HEK293 (cell line): ENCODE data around the gene UNC119.

Experiments used
- BCL11A ChIP-seq: fragments of 450-650 bp; formaldehyde crosslinking; IDR thresholded peaks from 2 replicates; pipeline ENCODE4 v1.5.1; 2016; ENCODE audit warnings: low read depth, missing biosample characterization, missing genetic modification characterization
- GFI1B ChIP-seq: fragments of 450-650 bp; formaldehyde crosslinking; IDR thresholded peaks from 2 replicates; pipeline ENCODE4 v1.5.1; 2016; ENCODE audit warnings: missing biosample characterization, missing genetic modification characterization
- GLIS2 ChIP-seq: fragments of 450-650 bp; formaldehyde crosslinking; IDR thresholded peaks from 2 replicates; pipeline ENCODE4 v1.5.1; 2016; ENCODE audit warnings: missing biosample characterization, missing genetic modification characterization
- MYNN ChIP-seq: fragments of 450-650 bp; formaldehyde crosslinking; IDR thresholded peaks from 2 replicates; pipeline ENCODE4 v1.5.1; 2016; ENCODE audit warnings: missing biosample characterization, missing genetic modification characterization, borderline replicate concordance
- PRDM10 ChIP-seq: fragments of 450-650 bp; formaldehyde crosslinking; IDR thresholded peaks from 2 replicates; pipeline ENCODE4 v1.5.1; 2016; ENCODE audit warnings: missing biosample characterization, missing genetic modification characterization
- REPIN1 ChIP-seq: fragments of 450-650 bp; formaldehyde crosslinking; IDR thresholded peaks from 2 replicates; pipeline ENCODE4 v1.5.1; 2017; ENCODE audit warnings: missing biosample characterization, missing genetic modification characterization, low read depth
- WT1 ChIP-seq: fragments of 450-650 bp; formaldehyde crosslinking; IDR thresholded peaks from 2 replicates; pipeline ENCODE4 v1.5.1; 2016; ENCODE audit warnings: missing biosample characterization, missing genetic modification characterization
- ZBTB11 ChIP-seq: fragments of 450-650 bp; formaldehyde crosslinking; conservative IDR thresholded peaks from 2 replicates; pipeline ENCODE4 v1.5.1; 2016; ENCODE audit warnings: low read depth, missing biosample characterization, missing genetic modification characterization
- ZBTB17 ChIP-seq: fragments of 450-650 bp; formaldehyde crosslinking; IDR thresholded peaks from 2 replicates; pipeline ENCODE4 v1.5.1; 2016; ENCODE audit warnings: missing biosample characterization, missing genetic modification characterization
- ZBTB21 ChIP-seq: fragments of 450-650 bp; formaldehyde crosslinking; IDR thresholded peaks from 2 replicates; pipeline ENCODE4 v1.5.1; 2017; ENCODE audit warnings: missing biosample characterization, missing genetic modification characterization
- ZBTB26 ChIP-seq: fragments of 450-650 bp; formaldehyde crosslinking; optimal IDR thresholded peaks from 2 replicates; pipeline ENCODE3; 2016; ENCODE audit warnings: missing biosample characterization, mild to moderate bottlenecking, missing genetic modification characterization
- ZBTB6 ChIP-seq: fragments of 450-650 bp; formaldehyde crosslinking; IDR thresholded peaks from 2 replicates; pipeline ENCODE4 v1.5.1; 2017; ENCODE audit warnings: missing biosample characterization, missing genetic modification characterization
- ZEB2 ChIP-seq: fragments of 450-650 bp; formaldehyde crosslinking; IDR thresholded peaks from 2 replicates; pipeline ENCODE4 v1.5.1; 2016; ENCODE audit warnings: missing biosample characterization, missing genetic modification characterization
- ZFP41 ChIP-seq: fragments of 450-650 bp; formaldehyde crosslinking; IDR thresholded peaks from 2 replicates; pipeline ENCODE4 v1.5.1; 2016; ENCODE audit warnings: missing biosample characterization, missing genetic modification characterization, borderline replicate concordance
- ZNF138 ChIP-seq: fragments of 450-650 bp; formaldehyde crosslinking; IDR thresholded peaks from 2 replicates; pipeline ENCODE4 v1.5.1; 2016; ENCODE audit warnings: missing biosample characterization, missing genetic modification characterization, borderline replicate concordance
- ZNF239 ChIP-seq: fragments of 450-650 bp; formaldehyde crosslinking; IDR thresholded peaks from 2 replicates; pipeline ENCODE4 v1.5.1; 2016; ENCODE audit warnings: missing biosample characterization, missing genetic modification characterization
- ZNF266 ChIP-seq: fragments of 450-650 bp; formaldehyde crosslinking; IDR thresholded peaks from 2 replicates; pipeline ENCODE4 v1.5.1; 2016; ENCODE audit warnings: missing biosample characterization, missing genetic modification characterization, low read depth
- ZNF366 ChIP-seq: fragments of 450-650 bp; formaldehyde crosslinking; conservative IDR thresholded peaks from 2 replicates; pipeline ENCODE4 v1.5.1; 2016; ENCODE audit warnings: missing biosample characterization, missing genetic modification characterization
- ZNF404 ChIP-seq: fragments of 450-650 bp; formaldehyde crosslinking; IDR thresholded peaks from 2 replicates; pipeline ENCODE4 v1.5.1; 2017; ENCODE audit warnings: missing biosample characterization, missing genetic modification characterization
- ZNF423 ChIP-seq: fragments of 450-650 bp; formaldehyde crosslinking; IDR thresholded peaks from 2 replicates; pipeline ENCODE4 v1.5.1; 2016; ENCODE audit warnings: missing biosample characterization, missing genetic modification characterization
- ZNF501 ChIP-seq: fragments of 450-650 bp; formaldehyde crosslinking; IDR thresholded peaks from 2 replicates; pipeline ENCODE4 v1.5.1; 2016; ENCODE audit warnings: missing biosample characterization, missing genetic modification characterization
- ZNF529 ChIP-seq: fragments of 450-650 bp; formaldehyde crosslinking; IDR thresholded peaks from 2 replicates; pipeline ENCODE4 v1.5.1; 2017; ENCODE audit warnings: missing genetic modification characterization, missing biosample characterization; ENCODE audit not compliant: insufficient replicate concordance
- ZNF561 ChIP-seq: fragments of 450-650 bp; IDR thresholded peaks from 2 replicates; pipeline ENCODE4 v1.5.1; 2018; ENCODE audit warnings: missing biosample characterization, missing genetic modification characterization, borderline replicate concordance
- ZNF596 ChIP-seq: fragments of 450-650 bp; IDR thresholded peaks from 2 replicates; pipeline ENCODE4 v1.5.0; 2018; ENCODE audit warnings: missing biosample characterization, mild to moderate bottlenecking, missing genetic modification characterization, moderate library complexity
- ZNF623 ChIP-seq: fragments of 450-650 bp; formaldehyde crosslinking; IDR thresholded peaks from 2 replicates; pipeline ENCODE4 v1.5.1; 2016; ENCODE audit warnings: missing biosample characterization, missing genetic modification characterization
- ZNF76 ChIP-seq: fragments of 450-650 bp; formaldehyde crosslinking; IDR thresholded peaks from 2 replicates; pipeline ENCODE4; 2016; ENCODE audit warnings: low read depth, missing biosample characterization, missing genetic modification characterization, borderline replicate concordance
- ZNF785 ChIP-seq: fragments of 450-650 bp; formaldehyde crosslinking; IDR thresholded peaks from 2 replicates; pipeline ENCODE4 v1.5.1; 2016; ENCODE audit warnings: missing biosample characterization, missing genetic modification characterization
- ZSCAN5A ChIP-seq: fragments of 450-650 bp; formaldehyde crosslinking; IDR thresholded peaks from 2 replicates; pipeline ENCODE4 v1.5.1; 2016; ENCODE audit warnings: missing biosample characterization, missing genetic modification characterization

UNC119 gene

GRCh38 chr17:28552176-28552999, at the start of gene UNC119 (continued):
- TF ChIP-seq PRDM10 (tag by site-specific recombination) (peak; percentile 69), ZNF529 (tag by site-specific recombination) (no peak), ZNF404 (tag by site-specific recombination) (no peak), ZNF785 (tag by site-specific recombination) (no peak), ZNF76 (tag by site-specific recombination) (peak; percentile 18; the same call in 1 of the 2 replicates), REPIN1 (tag by site-specific recombination) (no peak), ZNF596 (tag by site-specific recombination) (0 out of 2 replicates have a peak, but pooled peaks have one; percentile 17), ZNF239 (no peak), ZEB2 (tag by site-specific recombination) (0 out of 2 replicates have a peak, but pooled peaks have one; percentile 44), GLIS2 (tag by site-specific recombination) (peak; percentile 50; the same call in 1 of the 2 replicates), ZBTB26 (tag by site-specific recombination) (peak; percentile 53), GFI1B (no peak), ZNF366 (tag by site-specific recombination) (no peak), BCL11A (tag by site-specific recombination) (0 out of 2 replicates have a peak, but pooled peaks have one; percentile 47), ZNF138 (tag by site-specific recombination) (no peak), ZBTB21 (tag by site-specific recombination) (no peak), ZBTB6 (0 out of 2 replicates have a peak, but pooled peaks have one; percentile 24), ZNF501 (tag by site-specific recombination) (no peak), ZNF623 (tag by site-specific recombination) (no peak), WT1 (tag by site-specific recombination) (no peak), ZSCAN5A (tag by site-specific recombination) (peak; percentile 72; the same call in 1 of the 2 replicates), ZNF561 (tag by site-specific recombination) (no peak; the same call in 1 of the 2 replicates), ZBTB17 (tag by site-specific recombination) (no peak), MYNN (tag by site-specific recombination) (no peak), ZNF423 (tag by site-specific recombination) (peak; percentile 64), ZNF266 (tag by site-specific recombination) (no peak), ZFP41 (no peak), ZBTB11 (peak; percentile 61)
